HCT116 (cell line): ENCODE measurements around the gene SVEP1. TPM values are rescaled to one million over a fixed set of nuclear protein-coding genes. Genes with fewer than 3 reads are reported as not detected.

Experiments used
- ATAC-seq: fragments of 200-7000 bp; cut with Tn5 transposase; 2 replicates; pipeline ENCODE4 v1.9.1; 2020; ENCODE audit warnings: mild to moderate bottlenecking, moderate library complexity
- BruUV-seq: library from RNA; stranded (reverse); fragments of 400-500 nt; replicated peaks from 2 replicates; lab custom pipeline; 2021; lab: Mats Ljungman, UMichigan
- CTCF ChIA-PET: fragments of 300-600 bp; sonication (Branson Sonifier 250); formaldehyde crosslinking; loops from one replicate; lab custom pipeline; 2021; ENCODE audit warnings: antibody characterized with exemption; lab: Charles Lee
- POLR2A ChIA-PET: fragments of 300-600, 350-600 bp; sonication (Branson Sonifier 250); formaldehyde crosslinking; loops from one replicate; lab custom pipeline; 2021; ENCODE audit warnings: antibody characterized with exemption; lab: Charles Lee
- RAD21 ChIA-PET, 2 experiments: fragments of 300-600 bp; sonication (Branson Sonifier 250); formaldehyde crosslinking; loops; one replicate each; lab custom pipeline; 2023; ENCODE audit warnings: low total read pairs in 2 of 2; ENCODE audit not compliant: uncharacterized antibody in 2 of 2, unreplicated experiment in 2 of 2, low non-redundant PET in 1 of 2; lab: Charles Lee
- DNase-seq: peaks from one replicate; pipeline ENCODE4 v3.0.0-alpha.2; 2010; ENCODE audit warnings: low read depth, low spot score
- H2AFZ ChIP-seq: fragments of 200-600 bp; shearing (Covaris generic), sonication (generic); 2 replicates; pipeline ENCODE4 v1.6.1; 2017; ENCODE audit warnings: low read depth, mixed run types, mixed read lengths, antibody characterized with exemption, low read length; ENCODE audit not compliant: poor library complexity, severe bottlenecking
- H3K27ac ChIP-seq: 2 replicates; pipeline ENCODE4 v1.5.1; 2012; ENCODE audit warnings: low read depth, low read length
- H3K27me3 ChIP-seq: fragments of 200-600 bp; sonication (generic); 2 replicates; pipeline ENCODE4 v1.6.1; 2016; ENCODE audit warnings: mixed run types, low read length, mixed read lengths; ENCODE audit not compliant: insufficient read depth
- H3K36me3 ChIP-seq, 2 experiments: fragments of 200-500 bp in 1 of 2; fragments of 200-600 bp in 1 of 2; sonication (Bioruptor generic) in 1 of 2; sonication (generic) in 1 of 2; 2 replicates each; pipeline versions ENCODE4 v1.5.1 to v1.6.1; 2014 to 2016; ENCODE audit warnings: low read length in 2 of 2, inconsistent platforms in 1 of 2, mixed read lengths in 1 of 2, mixed run types in 1 of 2; ENCODE audit not compliant: insufficient read depth in 2 of 2, control insufficient read depth in 1 of 2
- H3K4me1 ChIP-seq, 2 experiments: fragments of 200-600 bp in 1 of 2; sonication (generic) in 1 of 2; 2 replicates each; pipeline versions ENCODE4 v1.5.1 to v1.6.1; 2012 to 2017; ENCODE audit warnings: low read length in 2 of 2, inconsistent platforms in 1 of 2, mild to moderate bottlenecking in 1 of 2, mixed read lengths in 1 of 2, mixed run types in 1 of 2, moderate library complexity in 1 of 2; ENCODE audit not compliant: insufficient read depth in 2 of 2, control insufficient read depth in 1 of 2
- H3K4me2 ChIP-seq: fragments of 200-600 bp; sonication (generic); 2 replicates; pipeline ENCODE4 v1.6.1; 2017; ENCODE audit warnings: mixed run types, low read length, mixed read lengths
- H3K4me3 ChIP-seq, 2 experiments: fragments of 200-600 bp in 1 of 2; sonication (generic) in 1 of 2; replicated peaks in 1 of 2; 2 replicates each; pipeline ENCODE4 v1.5.1; 2011 to 2016; ENCODE audit warnings: low read length in 2 of 2, control low read depth in 1 of 2, low read depth in 1 of 2, mild to moderate bottlenecking in 1 of 2, mixed read lengths in 1 of 2, mixed run types in 1 of 2
- H3K79me2 ChIP-seq: fragments of 200-600 bp; sonication (generic); 2 replicates; pipeline ENCODE4 v1.6.1; 2017; ENCODE audit warnings: mild to moderate bottlenecking, mixed run types, low read length, moderate library complexity, mixed read lengths; ENCODE audit not compliant: insufficient read depth
- H3K9ac ChIP-seq: fragments of 200-600 bp; sonication (generic); 2 replicates; pipeline ENCODE4 v1.6.1; 2016; ENCODE audit warnings: low read length, mixed read lengths
- H3K9me2 ChIP-seq: fragments of 200-600 bp; sonication (generic), shearing (Covaris generic); 2 replicates; pipeline ENCODE4 v1.6.1; 2017; ENCODE audit warnings: mixed run types, mild to moderate bottlenecking, moderate library complexity; ENCODE audit not compliant: insufficient read depth
- H3K9me3 ChIP-seq, 2 experiments: fragments of 200-500 bp in 1 of 2; fragments of 200-600 bp in 1 of 2; sonication (Bioruptor generic) in 1 of 2; sonication (generic) in 1 of 2; 2 replicates each; pipeline ENCODE4 v1.6.1; 2014 to 2017; ENCODE audit warnings: low read length in 2 of 2, mixed read lengths in 2 of 2, inconsistent platforms in 1 of 2, low read depth in 1 of 2, mild to moderate bottlenecking in 1 of 2, mixed run types in 1 of 2, moderate library complexity in 1 of 2; ENCODE audit not compliant: control insufficient read depth in 1 of 2, insufficient read depth in 1 of 2
- H4K20me1 ChIP-seq: fragments of 200-600 bp; sonication (generic), shearing (Covaris generic); 2 replicates; pipeline ENCODE4 v1.6.1; 2017; ENCODE audit warnings: mixed run types, mild to moderate bottlenecking, moderate library complexity; ENCODE audit not compliant: insufficient read depth
- CBX3 ChIP-seq: IDR thresholded peaks from 2 replicates; pipeline ENCODE4 v1.6.1; 2012; ENCODE audit warnings: low read depth
- CTCF ChIP-seq, 3 experiments: fragments of 200-600 bp in 1 of 3; sonication (generic) in 1 of 3; IDR thresholded peaks in 2 of 3; conservative IDR thresholded peaks in 1 of 3; 2 replicates each; pipeline ENCODE4 v1.5.1; 2012 to 2017; ENCODE audit warnings: low read depth in 2 of 3, low read length in 2 of 3, antibody characterized with exemption in 1 of 3, borderline replicate concordance in 1 of 3, control low read depth in 1 of 3, mild to moderate bottlenecking in 1 of 3, mixed read lengths in 1 of 3, mixed run types in 1 of 3, moderate library complexity in 1 of 3; ENCODE audit not compliant: insufficient read depth in 1 of 3
- EGR1 ChIP-seq: IDR thresholded peaks from 2 replicates; pipeline ENCODE4 v1.6.1; 2012; ENCODE audit warnings: low read depth
- ELF1 ChIP-seq: IDR thresholded peaks from 2 replicates; pipeline ENCODE4 v1.6.1; 2012; ENCODE audit warnings: low read depth, borderline replicate concordance
- EZH2phosphoT487 ChIP-seq: fragments of 200-600 bp; IDR thresholded peaks from 2 replicates; pipeline ENCODE4 v1.6.1; 2018; ENCODE audit warnings: antibody characterized with exemption, borderline replicate concordance
- FOSL1 ChIP-seq: IDR thresholded peaks from 2 replicates; pipeline ENCODE4 v1.6.1; 2012; ENCODE audit warnings: low read depth
- MAX ChIP-seq: IDR thresholded peaks from 2 replicates; pipeline ENCODE4 v1.6.1; 2012
- POLR2A ChIP-seq: IDR thresholded peaks from 2 replicates; pipeline ENCODE4 v1.7.0; 2011; ENCODE audit warnings: borderline replicate concordance; ENCODE audit not compliant: insufficient read depth, insufficient read length; ENCODE audit errors: extremely low read depth
- POLR2AphosphoS5 ChIP-seq: IDR thresholded peaks from 2 replicates; pipeline ENCODE4 v1.6.1; 2011; ENCODE audit warnings: mild to moderate bottlenecking, low read depth, low read length, moderate library complexity
- RAD21 ChIP-seq: IDR thresholded peaks from 2 replicates; pipeline ENCODE4 v1.6.1; 2012; ENCODE audit warnings: low read depth, mild to moderate bottlenecking
- REST ChIP-seq: IDR thresholded peaks from 2 replicates; pipeline ENCODE4 v1.6.1; 2012; ENCODE audit warnings: low read depth
- SIN3A ChIP-seq: IDR thresholded peaks from 2 replicates; pipeline ENCODE4 v1.6.1; 2012; ENCODE audit warnings: low read depth
- SP1 ChIP-seq: IDR thresholded peaks from 2 replicates; pipeline ENCODE4 v1.6.1; 2012; ENCODE audit warnings: low read depth
- TCF7L2 ChIP-seq: IDR thresholded peaks from 2 replicates; pipeline ENCODE4 v1.7.0; 2011; ENCODE audit warnings: borderline replicate concordance, inconsistent platforms; ENCODE audit not compliant: insufficient read depth, insufficient read length; ENCODE audit errors: extremely low read depth
- ZBTB33 ChIP-seq: IDR thresholded peaks from 2 replicates; pipeline ENCODE4 v1.6.1; 2011; ENCODE audit warnings: mild to moderate bottlenecking, low read length, moderate library complexity; ENCODE audit not compliant: insufficient replicate concordance; ENCODE audit errors: extremely low read depth
- ZFX ChIP-seq: fragments of 450-650 bp; IDR thresholded peaks from 2 replicates; pipeline ENCODE4 v1.6.1; 2017
- intact Hi-C: fragments of 100-400 bp; cut with micrococcal nuclease; formaldehyde crosslinking; loops from 2 replicates; pipeline ENCODE4 v1.10.0; 2022
- total RNA-seq: library from RNA; stranded (reverse); gene quantifications from one replicate; pipeline ENCODE4 v1.2.1, GENCODE V29; 2021; ENCODE audit not compliant: unreplicated experiment

The SVEP1 gene
- total RNA-seq, 1 experiment from 2014 or later, result 0.15 TPM

GRCh38 chr9:110582156-110582555 lies 2.6 kb upstream of the SVEP1 start (continued):
- TF ChIP-seq TCF7L2 (no peak), ZBTB33 (no peak), EGR1 (no peak), EZH2phosphoT487 (no peak), ELF1 (no peak)

- intact Hi-C loops, result no loop called here
- H3K27ac ChIP-seq, result no peak overlapping the region
- ChIA-PET RAD21 (no interaction called here), POLR2A (no interaction called here), CTCF (no interaction called here)
- ATAC-seq (no peak), DNase-seq (no peak)
- H3K9me3 ChIP-seq, result no peaks in the 10 kb centered on the region
- H3K4me1 ChIP-seq, result no peaks in the 10 kb centered on the region
- no peaks in the 10 kb centered on the region for H3K9me2 ChIP-seq
- H3K9ac ChIP-seq, result no peak overlapping the region
- no peaks in the 10 kb centered on the region for H3K27me3 ChIP-seq
- no peaks in the 10 kb centered on the region for H3K36me3 ChIP-seq
- no TSS peak for BruUV-seq
- no peaks in the 10 kb centered on the region for H4K20me1 ChIP-seq
- H3K79me2 ChIP-seq, result no peaks in the 10 kb centered on the region
- no peak overlapping the region for H2AFZ ChIP-seq
- H3K4me3 ChIP-seq, result no peak overlapping the region
- no peak overlapping the region for H3K4me2 ChIP-seq
- no peak for TF ChIP-seq CTCF (IDR thresholded peaks at IDR 0.05 in 2 of 3, conservative IDR thresholded peaks at IDR 0.05 in 1 of 3; ENCODE audit: borderline replicate concordance in 1 of 3, insufficient read depth in 1 of 3, low read depth in 2 of 3, low read length in 2 of 3)
- no peak for TF ChIP-seq SIN3A
- TF ChIP-seq ELF1, result no peak
- no peak for TF ChIP-seq CBX3
- TF ChIP-seq MAX, result no peak
- no peak for TF ChIP-seq FOSL1
- no peak for TF ChIP-seq ZBTB33
- no peak for TF ChIP-seq SP1
- no peak for TF ChIP-seq POLR2AphosphoS5
- no peak for TF ChIP-seq EGR1
- no peak for TF ChIP-seq RAD21
- TF ChIP-seq ZFX, result no peak
- no peak for TF ChIP-seq POLR2A
- no peak for TF ChIP-seq REST
Observed at GRCh38 chr9:110580850-110581249, 1.3 kb upstream of the SVEP1 start.
